Neural cell (in vitro differentiated cells): ENCODE results near the gene CAMK1D. TPM values are rescaled to one million over a fixed set of nuclear protein-coding genes. Genes with fewer than 3 reads are reported as not detected.

Experiments
- H2AFZ ChIP-seq: fragments of 200-600, 300-800 bp; sonication (generic), shearing (Covaris generic); 2 replicates; pipeline ENCODE4 v1.6.0; 2014; ENCODE audit warnings: low read depth, mild to moderate bottlenecking, antibody characterized with exemption, low read length, moderate library complexity
- H3F3A ChIP-seq: fragments of 200-600 bp; shearing (Covaris generic); 2 replicates; pipeline ENCODE4 v1.6.1; 2016; ENCODE audit warnings: mild to moderate bottlenecking, moderate library complexity, mixed read lengths, antibody characterized with exemption, low read length; ENCODE audit not compliant: insufficient read depth, poor library complexity, severe bottlenecking
- H3K27ac ChIP-seq: fragments of 200-600, 300-800 bp; sonication (generic), shearing (Covaris generic); 2 replicates; pipeline ENCODE4 v1.5.1; 2014; ENCODE audit warnings: mild to moderate bottlenecking, low read length, moderate library complexity
- H3K27me3 ChIP-seq: fragments of 300-800, 200-600 bp; sonication (generic), shearing (Covaris generic); 2 replicates; pipeline ENCODE4 v1.6.0; 2014; ENCODE audit warnings: mild to moderate bottlenecking, low read depth, low read length, moderate library complexity; ENCODE audit not compliant: insufficient read depth
- H3K36me3 ChIP-seq: fragments of 300-800, 200-600 bp; sonication (generic), shearing (Covaris generic); 2 replicates; pipeline ENCODE4 v1.5.1; 2014; ENCODE audit warnings: mild to moderate bottlenecking, antibody characterized with exemption, low read length, moderate library complexity; ENCODE audit not compliant: insufficient read depth
- H3K4me2 ChIP-seq: fragments of 300-800, 200-600 bp; sonication (generic), shearing (Covaris generic); 2 replicates; pipeline ENCODE4 v1.6.0; 2014; ENCODE audit warnings: mild to moderate bottlenecking, low read length
- H3K4me3 ChIP-seq: fragments of 300-800, 200-600 bp; sonication (generic), shearing (Covaris generic); 2 replicates; pipeline ENCODE4 v1.5.1; 2014; ENCODE audit warnings: mild to moderate bottlenecking, low read length, moderate library complexity
- H3K79me2 ChIP-seq: fragments of 200-600 bp; shearing (Covaris generic); replicated peaks from 2 replicates; pipeline ENCODE4 v1.6.0; 2014; ENCODE audit warnings: mild to moderate bottlenecking, low read length, moderate library complexity; ENCODE audit not compliant: insufficient read depth
- H3K9ac ChIP-seq: fragments of 300-800, 200-600 bp; sonication (generic), shearing (Covaris generic); 2 replicates; pipeline ENCODE4 v1.6.1; 2016; ENCODE audit warnings: mild to moderate bottlenecking, low read length, mixed read lengths
- H3K9me2 ChIP-seq: fragments of 200-600 bp; shearing (Covaris generic); 2 replicates; pipeline ENCODE4 v1.6.1; 2016; ENCODE audit warnings: mild to moderate bottlenecking, low read length, mixed read lengths; ENCODE audit not compliant: insufficient read depth
- H3K9me3 ChIP-seq: fragments of 200-600, 300-800 bp; sonication (generic), shearing (Covaris generic); 2 replicates; pipeline ENCODE4 v1.6.1; 2016; ENCODE audit warnings: mild to moderate bottlenecking, mixed run types, low read length, moderate library complexity, mixed read lengths
- H4K20me1 ChIP-seq: fragments of 200-600 bp; shearing (Covaris generic); 2 replicates; pipeline ENCODE4 v1.6.1; 2016; ENCODE audit warnings: mild to moderate bottlenecking, mixed run types; ENCODE audit not compliant: insufficient read depth
- EP300 ChIP-seq: fragments of 450-650 bp; conservative IDR thresholded peaks from 2 replicates; pipeline ENCODE4 v1.6.1; 2014; ENCODE audit warnings: antibody characterized with exemption, mild to moderate bottlenecking, moderate library complexity; ENCODE audit not compliant: poor library complexity, severe bottlenecking
- EZH2 ChIP-seq: fragments of 200-600, 300-800 bp; shearing (Covaris generic), sonication (generic); IDR thresholded peaks from 2 replicates; pipeline ENCODE4 v1.6.1; 2014; ENCODE audit warnings: antibody characterized with exemption, low read length, borderline replicate concordance, mild to moderate bottlenecking; ENCODE audit not compliant: insufficient read depth, poor library complexity, severe bottlenecking
- MXI1 ChIP-seq: fragments of 450-650 bp; conservative IDR thresholded peaks from 2 replicates; pipeline ENCODE4 v1.6.1; 2014; ENCODE audit warnings: antibody characterized with exemption, mild to moderate bottlenecking; ENCODE audit not compliant: poor library complexity, severe bottlenecking
- POLR2AphosphoS5 ChIP-seq: IDR thresholded peaks from 2 replicates; pipeline ENCODE4 v1.6.1; 2012
- RAD21 ChIP-seq: fragments of 450-650 bp; conservative IDR thresholded peaks from 2 replicates; pipeline ENCODE4 v1.6.1; 2014; ENCODE audit warnings: antibody characterized with exemption, mild to moderate bottlenecking, moderate library complexity
- SMC3 ChIP-seq: fragments of 450-650 bp; conservative IDR thresholded peaks from 2 replicates; pipeline ENCODE4 v1.6.1; 2014; ENCODE audit warnings: antibody characterized with exemption, mild to moderate bottlenecking, moderate library complexity; ENCODE audit not compliant: poor library complexity
- TAF1 ChIP-seq: IDR thresholded peaks from 2 replicates; pipeline ENCODE4 v1.6.1; 2012; ENCODE audit warnings: low read depth
- polyA plus RNA-seq: library from polyadenylated mRNA; depleted of rRNA; stranded (reverse); fragments of >200 nt; gene quantifications from 2 replicates; pipeline ENCODE4 v1.2.3, GENCODE V29; 2014
- TF ChIP-seq, protein P1 (sequence below): IDR thresholded peaks from 2 replicates; pipeline ENCODE4 v1.6.1; 2012; ENCODE audit warnings: borderline replicate concordance
- TF ChIP-seq, protein P2 (sequence below): fragments of 450-650 bp; IDR thresholded peaks from 2 replicates; pipeline ENCODE4 v1.5.1; 2014; ENCODE audit warnings: antibody characterized with exemption, mild to moderate bottlenecking, moderate library complexity; ENCODE audit not compliant: poor library complexity, severe bottlenecking

CAMK1D gene
- polyA plus RNA-seq, 1 donor from 2014 or later: 13.8 TPM

DNA sequence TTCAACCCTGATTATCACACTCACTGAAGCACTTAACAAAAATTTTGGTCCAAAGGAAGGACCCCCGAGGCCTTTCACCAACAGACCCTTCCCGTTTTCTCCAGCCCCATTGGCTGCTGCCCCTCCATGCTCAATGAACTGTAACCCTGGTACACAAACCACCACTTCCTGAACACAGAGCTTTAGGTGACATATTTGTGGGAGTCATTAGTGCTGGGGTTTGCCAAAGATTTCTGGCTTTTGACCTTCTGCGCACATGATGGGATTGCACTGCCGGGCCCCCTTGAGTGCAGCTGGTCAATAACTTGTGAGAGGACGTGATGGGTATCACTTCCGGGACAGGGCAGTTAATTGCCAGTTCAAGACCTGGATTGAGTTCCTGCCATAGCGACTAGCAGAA is 9.0 kb upstream of the CAMK1D start:
- Histone ChIP-seq H3K9me2 (no peaks in the 10 kb centered on the region), H3K4me3 (no peak overlapping the region), H3F3A (no peaks in the 10 kb centered on the region), H3K36me3 (no peaks in the 10 kb centered on the region), H3K9me3 (no peaks in the 10 kb centered on the region), H3K27ac (no peak overlapping the region), H4K20me1 (no peaks in the 10 kb centered on the region), H3K9ac (no peak overlapping the region), H2AFZ (no peak overlapping the region), H3K27me3 (no peaks in the 10 kb centered on the region), H3K79me2 (no peaks in the 10 kb centered on the region), H3K4me2 (no peak overlapping the region)
- TF ChIP-seq, protein P1, sequence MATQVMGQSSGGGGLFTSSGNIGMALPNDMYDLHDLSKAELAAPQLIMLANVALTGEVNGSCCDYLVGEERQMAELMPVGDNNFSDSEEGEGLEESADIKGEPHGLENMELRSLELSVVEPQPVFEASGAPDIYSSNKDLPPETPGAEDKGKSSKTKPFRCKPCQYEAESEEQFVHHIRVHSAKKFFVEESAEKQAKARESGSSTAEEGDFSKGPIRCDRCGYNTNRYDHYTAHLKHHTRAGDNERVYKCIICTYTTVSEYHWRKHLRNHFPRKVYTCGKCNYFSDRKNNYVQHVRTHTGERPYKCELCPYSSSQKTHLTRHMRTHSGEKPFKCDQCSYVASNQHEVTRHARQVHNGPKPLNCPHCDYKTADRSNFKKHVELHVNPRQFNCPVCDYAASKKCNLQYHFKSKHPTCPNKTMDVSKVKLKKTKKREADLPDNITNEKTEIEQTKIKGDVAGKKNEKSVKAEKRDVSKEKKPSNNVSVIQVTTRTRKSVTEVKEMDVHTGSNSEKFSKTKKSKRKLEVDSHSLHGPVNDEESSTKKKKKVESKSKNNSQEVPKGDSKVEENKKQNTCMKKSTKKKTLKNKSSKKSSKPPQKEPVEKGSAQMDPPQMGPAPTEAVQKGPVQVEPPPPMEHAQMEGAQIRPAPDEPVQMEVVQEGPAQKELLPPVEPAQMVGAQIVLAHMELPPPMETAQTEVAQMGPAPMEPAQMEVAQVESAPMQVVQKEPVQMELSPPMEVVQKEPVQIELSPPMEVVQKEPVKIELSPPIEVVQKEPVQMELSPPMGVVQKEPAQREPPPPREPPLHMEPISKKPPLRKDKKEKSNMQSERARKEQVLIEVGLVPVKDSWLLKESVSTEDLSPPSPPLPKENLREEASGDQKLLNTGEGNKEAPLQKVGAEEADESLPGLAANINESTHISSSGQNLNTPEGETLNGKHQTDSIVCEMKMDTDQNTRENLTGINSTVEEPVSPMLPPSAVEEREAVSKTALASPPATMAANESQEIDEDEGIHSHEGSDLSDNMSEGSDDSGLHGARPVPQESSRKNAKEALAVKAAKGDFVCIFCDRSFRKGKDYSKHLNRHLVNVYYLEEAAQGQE: no peak
- TF ChIP-seq RAD21: no peak
- TF ChIP-seq, protein P2, sequence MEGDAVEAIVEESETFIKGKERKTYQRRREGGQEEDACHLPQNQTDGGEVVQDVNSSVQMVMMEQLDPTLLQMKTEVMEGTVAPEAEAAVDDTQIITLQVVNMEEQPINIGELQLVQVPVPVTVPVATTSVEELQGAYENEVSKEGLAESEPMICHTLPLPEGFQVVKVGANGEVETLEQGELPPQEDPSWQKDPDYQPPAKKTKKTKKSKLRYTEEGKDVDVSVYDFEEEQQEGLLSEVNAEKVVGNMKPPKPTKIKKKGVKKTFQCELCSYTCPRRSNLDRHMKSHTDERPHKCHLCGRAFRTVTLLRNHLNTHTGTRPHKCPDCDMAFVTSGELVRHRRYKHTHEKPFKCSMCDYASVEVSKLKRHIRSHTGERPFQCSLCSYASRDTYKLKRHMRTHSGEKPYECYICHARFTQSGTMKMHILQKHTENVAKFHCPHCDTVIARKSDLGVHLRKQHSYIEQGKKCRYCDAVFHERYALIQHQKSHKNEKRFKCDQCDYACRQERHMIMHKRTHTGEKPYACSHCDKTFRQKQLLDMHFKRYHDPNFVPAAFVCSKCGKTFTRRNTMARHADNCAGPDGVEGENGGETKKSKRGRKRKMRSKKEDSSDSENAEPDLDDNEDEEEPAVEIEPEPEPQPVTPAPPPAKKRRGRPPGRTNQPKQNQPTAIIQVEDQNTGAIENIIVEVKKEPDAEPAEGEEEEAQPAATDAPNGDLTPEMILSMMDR: no peak
- TF ChIP-seq EZH2: no peak
- no peak for TF ChIP-seq MXI1
- no peak for TF ChIP-seq SMC3
- TF ChIP-seq POLR2AphosphoS5: no peak
- no peak for TF ChIP-seq TAF1
- TF ChIP-seq EP300: no peak

DNA sequence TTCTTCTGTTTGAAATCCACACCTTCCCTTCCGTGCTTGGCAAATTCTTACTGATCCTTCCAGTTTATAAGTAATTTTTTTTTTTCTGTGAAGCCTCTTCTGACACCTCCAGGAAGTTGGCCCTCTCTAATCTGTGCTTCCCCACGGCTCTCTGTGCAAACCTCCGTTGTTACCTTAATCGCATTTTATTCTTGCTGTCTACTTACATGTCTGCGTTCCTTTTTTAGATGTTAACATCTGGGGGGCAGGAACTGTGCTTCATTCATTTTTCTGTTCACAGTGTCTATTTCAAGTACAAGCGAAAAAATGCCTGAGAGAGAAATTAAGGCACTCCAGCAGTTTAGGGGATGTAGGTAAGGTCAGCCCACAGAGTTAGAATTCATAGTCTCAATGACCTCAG is 8.4 kb upstream of the CAMK1D start:
- H3K79me2 ChIP-seq: no peaks in the 10 kb centered on the region
- no peaks in the 10 kb centered on the region for H3K36me3 ChIP-seq
- no peaks in the 10 kb centered on the region for H4K20me1 ChIP-seq
- no peaks in the 10 kb centered on the region for H3K27me3 ChIP-seq
- H3K9ac ChIP-seq: no peak overlapping the region
- no peak overlapping the region for H3K27ac ChIP-seq
- TF ChIP-seq RAD21 (no peak), EZH2 (no peak)
- no peaks in the 10 kb centered on the region for H3F3A ChIP-seq
- H3K9me2 ChIP-seq: no peaks in the 10 kb centered on the region
- H2AFZ ChIP-seq: no peak overlapping the region
- H3K9me3 ChIP-seq: no peaks in the 10 kb centered on the region
- no peak overlapping the region for H3K4me2 ChIP-seq
- H3K4me3 ChIP-seq: no peak overlapping the region

DNA sequence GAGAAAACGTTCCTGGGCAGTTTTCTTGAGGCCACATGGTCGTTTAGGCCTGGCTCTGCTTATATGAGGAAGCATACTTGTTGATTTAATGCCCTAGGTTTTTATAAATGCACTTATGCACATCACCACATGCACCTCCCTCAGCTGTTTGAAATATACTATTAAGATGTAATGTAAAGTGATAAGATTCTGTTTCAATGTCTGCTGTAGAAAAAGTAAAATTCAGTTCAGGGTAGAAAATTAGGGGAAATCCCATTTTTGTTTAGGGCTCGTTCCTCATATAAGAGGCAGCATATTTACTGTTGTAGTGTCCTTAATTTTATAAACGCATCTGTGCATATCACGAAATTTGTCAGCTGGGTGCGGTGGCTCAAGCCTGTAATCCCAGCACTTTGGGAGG is 7.8 kb upstream of the CAMK1D start:
- H3K79me2 ChIP-seq: no peaks in the 10 kb centered on the region
- no peaks in the 10 kb centered on the region for H3K9me3 ChIP-seq
- H2AFZ ChIP-seq: no peak overlapping the region
- TF ChIP-seq RAD21: no peak
- TF ChIP-seq, protein P1: no peak
- no peak overlapping the region for H3K27ac ChIP-seq
- H3K9ac ChIP-seq: no peak overlapping the region
- no peaks in the 10 kb centered on the region for H3K27me3 ChIP-seq
- no peaks in the 10 kb centered on the region for H3K36me3 ChIP-seq
- no peak overlapping the region for H3K4me2 ChIP-seq
- H4K20me1 ChIP-seq: no peaks in the 10 kb centered on the region
- no peak overlapping the region for H3K4me3 ChIP-seq
- H3K9me2 ChIP-seq: no peaks in the 10 kb centered on the region
- no peaks in the 10 kb centered on the region for H3F3A ChIP-seq
